Left lung (tissue), 10 donors: ENCODE results near the gene LARP1. TPM values are rescaled to one million over a fixed set of nuclear protein-coding genes. Genes with fewer than 3 reads are reported as not detected.

Source experiments
- ATAC-seq: fragments of 200-7000 bp; cut with Tn5 transposase; one replicate; pipeline ENCODE4 v1.9.1; 2020; ENCODE audit warnings: moderate library complexity
- DNase-seq, 4 donors: peaks; one replicate each; pipeline ENCODE4 v3.0.0-alpha.2; 2013 to 2020
- H3K27ac ChIP-seq, 2 donors: fragments of 200-600 bp; sonication (generic) in 1 of 2; one replicate each; pipeline versions ENCODE4 v1.5.0 to v1.8.0; 2020 to 2021
- H3K27me3 ChIP-seq, 2 donors: fragments of 200-600 bp; sonication (generic) in 1 of 2; one replicate each; pipeline versions ENCODE4 v1.5.0 to v1.8.0; 2020 to 2021
- H3K36me3 ChIP-seq, 2 donors: fragments of 200-600 bp; sonication (generic) in 1 of 2; one replicate each; pipeline versions ENCODE4 v1.5.0 to v1.8.0; 2020 to 2021
- H3K4me1 ChIP-seq, 2 donors: fragments of 200-600 bp; one replicate each; pipeline ENCODE4 v1.8.0; 2021
- H3K4me3 ChIP-seq, 2 donors: fragments of 200-600 bp; sonication (generic) in 1 of 2; one replicate each; pipeline versions ENCODE4 v1.5.0 to v1.8.0; 2020 to 2021; ENCODE audit warnings: mild to moderate bottlenecking in 1 of 2
- H3K9me3 ChIP-seq, 2 donors: fragments of 200-600 bp; sonication (generic) in 1 of 2; one replicate each; pipeline versions ENCODE4 v1.5.0 to v1.8.0; 2020 to 2021
- intact Hi-C, 2 donors: fragments of 100-400 bp; cut with DNase I; formaldehyde crosslinking; loops; one replicate each; pipeline versions ENCODE4 v1.11.2 to v1.14.2; 2022
- microRNA-seq, 2 donors: library from miRNA; unstranded; fragments of <30 nt; microRNA quantifications; one replicate each; pipeline ENCODE4, GENCODE V29; 2019
- polyA plus RNA-seq, 6 donors: library from polyadenylated mRNA; unstranded; fragments of 120-200 nt; gene quantifications; one replicate each; pipeline ENCODE4 v1.2.1, GENCODE V29; 2013; ENCODE audit not compliant: insufficient read length in 6 of 6
- total RNA-seq, 2 donors: library from RNA; stranded (reverse); fragmentation: NEBNext Ultra II Directional; extraction: Animal tissue kit (Norgen Biotek cat#: 25700); gene quantifications; one replicate each; pipeline ENCODE4 v1.2.1, GENCODE V29; 2021
- TF ChIP-seq, protein P1 (sequence below), 2 donors: fragments of 200-600 bp; sonication (generic) in 1 of 2; IDR thresholded peaks; one replicate each; pipeline versions ENCODE4 v1.5.0 to v1.8.0; 2021; ENCODE audit warnings: antibody characterized with exemption in 2 of 2
- donor health status: DM: no; HTN: yes; CAD: no.
- donor health status: DM: no; HTN: no; CAD: no.

LARP1 gene
- total and polyA plus RNA-seq, 8 donors = 90.3 to 172 (median 109) TPM

DNA sequence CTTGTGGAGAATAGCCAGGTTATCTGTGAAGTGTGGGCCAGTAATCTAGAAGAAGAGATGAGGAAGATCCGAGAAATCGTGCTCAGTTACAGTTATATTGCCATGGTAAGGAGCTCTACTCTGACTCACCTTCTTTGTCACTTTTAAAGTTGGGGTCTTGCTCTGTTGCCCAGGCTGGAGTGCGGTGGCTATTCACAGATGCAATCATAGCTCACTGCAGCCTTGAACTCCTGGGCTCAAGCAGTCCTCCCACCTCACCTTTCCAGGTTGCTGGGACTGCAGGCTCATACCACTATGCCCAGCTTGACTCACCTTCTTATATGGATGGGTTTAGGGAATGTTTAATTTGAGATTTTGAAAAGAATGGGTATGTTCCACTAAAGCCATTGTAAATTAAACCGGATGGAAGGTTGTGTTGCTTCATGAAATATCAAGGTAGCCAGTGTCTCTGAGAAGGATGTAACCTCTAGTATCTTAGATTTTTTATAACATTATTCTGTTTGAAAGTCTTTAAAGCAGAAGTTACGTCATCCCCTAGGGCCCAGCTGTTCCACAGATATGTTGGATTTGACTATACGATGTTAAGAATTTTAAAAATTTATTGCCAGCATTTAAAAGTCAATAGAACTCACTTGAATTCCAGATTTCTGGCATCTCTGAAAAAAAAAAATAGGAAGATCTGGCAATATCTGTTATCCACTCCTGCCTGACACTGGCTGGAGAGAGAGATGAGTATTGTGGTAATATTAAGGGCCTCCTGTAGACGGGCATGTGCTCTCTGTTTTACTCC is 108.3 kb downstream of the LARP1 start:
- Histone ChIP-seq H3K4me1 (peaks cover 33 to 66% of the 10 kb centered on the region in 2 donors), H3K36me3 (peaks cover 0 to 52% of the 10 kb centered on the region in 2 donors)

DNA sequence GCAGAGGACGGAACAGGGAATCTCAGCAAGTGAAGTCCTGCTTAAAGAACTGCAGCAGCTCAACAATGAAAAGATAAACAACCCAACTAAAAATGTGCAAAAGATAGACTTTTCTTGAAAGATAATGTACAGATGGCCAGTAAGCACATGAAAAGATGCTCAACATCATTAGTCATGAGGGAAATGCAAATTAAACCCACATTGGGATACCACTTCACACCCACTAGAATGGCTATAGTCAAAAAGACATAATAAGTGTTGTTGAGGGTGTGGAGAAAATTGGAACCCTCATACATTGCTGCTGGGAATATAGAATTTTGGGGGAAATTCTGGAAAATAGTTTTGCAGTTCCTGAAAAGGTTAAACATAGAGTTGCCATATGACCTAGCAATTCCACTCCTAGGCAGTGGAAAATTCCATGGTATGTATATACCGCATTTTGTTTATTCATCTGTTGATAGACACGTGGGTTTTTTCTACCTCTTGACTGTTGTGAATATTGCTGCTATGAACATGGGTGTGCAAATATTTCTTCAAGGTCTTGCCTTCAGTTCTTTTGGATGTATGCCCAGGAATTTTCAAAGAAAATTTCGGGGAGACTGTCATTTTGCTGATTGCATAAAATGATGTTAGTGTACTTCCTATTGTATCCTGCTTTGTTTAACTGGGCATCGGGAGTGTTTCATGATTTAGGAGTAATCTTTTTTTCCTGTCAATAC is 110.4 kb downstream of the LARP1 start:
- Histone ChIP-seq H3K9me3 (no peaks in the 10 kb centered on the region), H3K27me3 (no peaks in the 10 kb centered on the region), H3K36me3 (peaks cover 0 to 73% of the 10 kb centered on the region in 2 donors), H3K4me3 (no peak overlapping the region), H3K4me1 (peaks cover 29 to 52% of the 10 kb centered on the region in 2 donors), H3K27ac (peak overlapping the region in 1 of 2 donors; percentile 18)
- no peak for DNase-seq
- no peak for ATAC-seq
- intact Hi-C loops = no loop called here
- TF ChIP-seq, protein P1, sequence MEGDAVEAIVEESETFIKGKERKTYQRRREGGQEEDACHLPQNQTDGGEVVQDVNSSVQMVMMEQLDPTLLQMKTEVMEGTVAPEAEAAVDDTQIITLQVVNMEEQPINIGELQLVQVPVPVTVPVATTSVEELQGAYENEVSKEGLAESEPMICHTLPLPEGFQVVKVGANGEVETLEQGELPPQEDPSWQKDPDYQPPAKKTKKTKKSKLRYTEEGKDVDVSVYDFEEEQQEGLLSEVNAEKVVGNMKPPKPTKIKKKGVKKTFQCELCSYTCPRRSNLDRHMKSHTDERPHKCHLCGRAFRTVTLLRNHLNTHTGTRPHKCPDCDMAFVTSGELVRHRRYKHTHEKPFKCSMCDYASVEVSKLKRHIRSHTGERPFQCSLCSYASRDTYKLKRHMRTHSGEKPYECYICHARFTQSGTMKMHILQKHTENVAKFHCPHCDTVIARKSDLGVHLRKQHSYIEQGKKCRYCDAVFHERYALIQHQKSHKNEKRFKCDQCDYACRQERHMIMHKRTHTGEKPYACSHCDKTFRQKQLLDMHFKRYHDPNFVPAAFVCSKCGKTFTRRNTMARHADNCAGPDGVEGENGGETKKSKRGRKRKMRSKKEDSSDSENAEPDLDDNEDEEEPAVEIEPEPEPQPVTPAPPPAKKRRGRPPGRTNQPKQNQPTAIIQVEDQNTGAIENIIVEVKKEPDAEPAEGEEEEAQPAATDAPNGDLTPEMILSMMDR (IDR thresholded peaks at IDR 0.05) = no peak

More for the DNA sequence above, 108.3 kb downstream of the LARP1 start:
- Histone ChIP-seq H3K27me3 (no peaks in the 10 kb centered on the region), H3K9me3 (no peaks in the 10 kb centered on the region), H3K4me3 (no peak overlapping the region), H3K27ac (peak overlapping the region in 1 of 2 donors; percentile 39)
- ATAC-seq (no peak), DNase-seq (no peak)
- intact Hi-C loops = no loop called here
- TF ChIP-seq, protein P1 (IDR thresholded peaks at IDR 0.05) = no peak

DNA sequence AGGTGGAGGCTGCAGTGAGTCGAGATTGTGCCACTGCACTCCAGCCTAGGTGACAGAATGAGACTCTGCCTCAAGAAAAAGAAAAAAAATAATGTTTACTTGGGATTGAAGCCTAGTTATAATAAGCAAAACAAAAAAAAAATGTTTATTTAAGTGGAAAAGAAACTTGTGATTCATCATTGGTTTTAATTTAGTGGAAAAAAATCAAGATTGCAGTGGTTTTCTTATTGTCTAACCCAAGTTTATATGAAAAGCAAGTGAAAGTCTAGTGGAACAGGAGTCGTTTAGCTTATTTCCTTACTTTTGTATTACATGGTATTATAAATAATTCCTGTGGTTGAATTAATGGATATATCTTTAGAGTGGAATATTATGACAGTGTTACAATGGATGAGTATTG is 111.7 kb downstream of the LARP1 start:
- intact Hi-C loops = no loop called here
- Histone ChIP-seq H3K36me3 (peaks cover 0 to 85% of the 10 kb centered on the region in 2 donors), H3K4me3 (no peak overlapping the region), H3K4me1 (peaks cover 18 to 40% of the 10 kb centered on the region in 2 donors), H3K27me3 (no peaks in the 10 kb centered on the region), H3K27ac (no peak overlapping the region), H3K9me3 (no peaks in the 10 kb centered on the region)
- ATAC-seq (no peak), DNase-seq (no peak)
- TF ChIP-seq, protein P1 (IDR thresholded peaks at IDR 0.05) = no peak

Small RNA genes within 50 kb of the gene (microRNA-seq; reads per million reads assigned to microRNA genes)
- 0 reads per million in 2 donors for gene MIR378H

Other genes starting within 250 kb of the LARP1 start
- 10 to 100 TPM; 17.9 to 41.9 TPM for gene FAXDC2, start 95.2 kb downstream of the LARP1 start, total RNA-seq
- 10 to 100 TPM; 26.9 to 55.3 (median 37.0) TPM for gene FAXDC2, start 95.2 kb downstream of the LARP1 start, polyA plus RNA-seq
- 10 to 100 TPM; 65.8 to 75.9 TPM for gene CNOT8, start 103.2 kb downstream of the LARP1 start, total RNA-seq
- 10 to 100 TPM; 84.3 to 95.4 (median 86.9) TPM for gene CNOT8, start 103.2 kb downstream of the LARP1 start, polyA plus RNA-seq
- 10 to 100 TPM; 10.2 to 13.1 TPM for gene GEMIN5, start 182.8 kb downstream of the LARP1 start, total RNA-seq
- gene GEMIN5, start 182.8 kb downstream of the LARP1 start, polyA plus RNA-seq = 10 to 100 TPM; 22.0 to 24.7 (median 23.2) TPM
- gene MRPL22, start 185.7 kb downstream of the LARP1 start, total RNA-seq = 10 to 100 TPM; 33.8 to 38.4 TPM
- gene MRPL22, start 185.7 kb downstream of the LARP1 start, polyA plus RNA-seq = 10 to 100 TPM; 39.1 to 44.8 (median 43.9) TPM